ENCODE measurements around the gene PRUNE2. TPM values are rescaled to one million over a fixed set of nuclear protein-coding genes. Genes with fewer than 3 reads are reported as not detected.

Gene PRUNE2
- total and polyA plus RNA-seq, 2 of the 13 experiments (the other 11 are each of a cell fraction or from before 2014, with no cell fraction given): 0.02 TPM; not detected in 1

- Histone ChIP-seq H3K4me2 (ENCODE audit: low read depth, low read length) (no peak overlapping the region), H2AFZ (ENCODE audit: low read length) (no peak overlapping the region), H3K79me2 (ENCODE audit: insufficient read depth, low read length) (no peaks in the 10 kb centered on the region), H3K27ac (ENCODE audit: extremely low read length, insufficient read depth, low read length) (no peak overlapping the region), H3K36me3 (replicated peaks in 1 of 2; ENCODE audit: control insufficient read depth in 1 of 2, insufficient read depth in 2 of 2, low read length in 2 of 2) (no peaks in the 10 kb centered on the region), H3K4me3 (replicated peaks in 1 of 3; ENCODE audit: insufficient read depth in 1 of 3, low read depth in 2 of 3, low read length in 3 of 3) (no peak overlapping the region), H3K9me3 (ENCODE audit: low read length) (no peaks in the 10 kb centered on the region), H3K9ac (ENCODE audit: insufficient read depth, low read depth, low read length) (no peak overlapping the region), H4K20me1 (ENCODE audit: insufficient read depth, low read length) (no peaks in the 10 kb centered on the region), H3K4me1 (ENCODE audit: insufficient read depth, low read length) (no peaks in the 10 kb centered on the region), H3K27me3 (ENCODE audit: control insufficient read depth in 1 of 2, insufficient read depth in 2 of 2, low read length in 2 of 2) (no peaks in the 10 kb centered on the region)
- FAIRE-seq (no peak), DNase-seq (ENCODE audit: low spot score) (no peak), ATAC-seq (no peak)
- WGBS (ENCODE audit: low lambda C conversion rate): 4% methylated on average over 2 of the region's 2 CpGs
- ChIA-PET POLR2A (no interaction called here), CTCF (ENCODE audit: low intra/inter-chr PET ratio, low total read pairs) (no interaction called here)
- BruUV-seq (replicated peaks): no TSS peak
- TF ChIP-seq RARA (CRISPR knock-in tag; IDR thresholded peaks at IDR 0.05): no peak
- TF ChIP-seq THYN1 (CRISPR knock-in tag; IDR thresholded peaks at IDR 0.05; ENCODE audit: borderline replicate concordance, low read depth): no peak
- no peak for TF ChIP-seq KLF15 (CRISPR knock-in tag; IDR thresholded peaks at IDR 0.05; ENCODE audit: borderline replicate concordance)
- TF ChIP-seq SP5 (CRISPR knock-in tag; IDR thresholded peaks at IDR 0.05; ENCODE audit: borderline replicate concordance, low read depth): no peak
- no peak for TF ChIP-seq U2AF2 (IDR thresholded peaks at IDR 0.05; ENCODE audit: low read depth, low read length)
- no peak for TF ChIP-seq ARHGAP35 (CRISPR knock-in tag; IDR thresholded peaks at IDR 0.05; ENCODE audit: borderline replicate concordance)
- no peak for TF ChIP-seq ZNF747 (CRISPR knock-in tag; IDR thresholded peaks at IDR 0.05; ENCODE audit: borderline replicate concordance)
- TF ChIP-seq AKAP8 (CRISPR knock-in tag; IDR thresholded peaks at IDR 0.05): no peak
- TF ChIP-seq ZNF546 (CRISPR knock-in tag; conservative IDR thresholded peaks at IDR 0.05): no peak
- TF ChIP-seq, protein P1, sequence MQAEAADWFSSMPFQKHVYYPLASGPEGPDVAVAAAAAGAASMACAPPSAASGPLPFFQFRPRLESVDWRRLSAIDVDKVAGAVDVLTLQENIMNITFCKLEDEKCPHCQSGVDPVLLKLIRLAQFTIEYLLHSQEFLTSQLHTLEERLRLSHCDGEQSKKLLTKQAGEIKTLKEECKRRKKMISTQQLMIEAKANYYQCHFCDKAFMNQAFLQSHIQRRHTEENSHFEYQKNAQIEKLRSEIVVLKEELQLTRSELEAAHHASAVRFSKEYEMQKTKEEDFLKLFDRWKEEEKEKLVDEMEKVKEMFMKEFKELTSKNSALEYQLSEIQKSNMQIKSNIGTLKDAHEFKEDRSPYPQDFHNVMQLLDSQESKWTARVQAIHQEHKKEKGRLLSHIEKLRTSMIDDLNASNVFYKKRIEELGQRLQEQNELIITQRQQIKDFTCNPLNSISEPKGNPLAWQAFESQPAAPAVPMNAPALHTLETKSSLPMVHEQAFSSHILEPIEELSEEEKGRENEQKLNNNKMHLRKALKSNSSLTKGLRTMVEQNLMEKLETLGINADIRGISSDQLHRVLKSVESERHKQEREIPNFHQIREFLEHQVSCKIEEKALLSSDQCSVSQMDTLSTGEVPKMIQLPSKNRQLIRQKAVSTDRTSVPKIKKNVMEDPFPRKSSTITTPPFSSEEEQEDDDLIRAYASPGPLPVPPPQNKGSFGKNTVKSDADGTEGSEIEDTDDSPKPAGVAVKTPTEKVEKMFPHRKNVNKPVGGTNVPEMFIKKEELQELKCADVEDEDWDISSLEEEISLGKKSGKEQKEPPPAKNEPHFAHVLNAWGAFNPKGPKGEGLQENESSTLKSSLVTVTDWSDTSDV (CRISPR knock-in tag; IDR thresholded peaks at IDR 0.05): no peak
- TF ChIP-seq DR1 (CRISPR knock-in tag; IDR thresholded peaks at IDR 0.05): no peak
- TF ChIP-seq, protein P2, sequence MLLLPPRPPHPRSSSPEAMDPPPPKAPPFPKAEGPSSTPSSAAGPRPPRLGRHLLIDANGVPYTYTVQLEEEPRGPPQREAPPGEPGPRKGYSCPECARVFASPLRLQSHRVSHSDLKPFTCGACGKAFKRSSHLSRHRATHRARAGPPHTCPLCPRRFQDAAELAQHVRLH (CRISPR knock-in tag; IDR thresholded peaks at IDR 0.05; ENCODE audit: borderline replicate concordance, low read depth): no peak
- TF ChIP-seq, protein P3, sequence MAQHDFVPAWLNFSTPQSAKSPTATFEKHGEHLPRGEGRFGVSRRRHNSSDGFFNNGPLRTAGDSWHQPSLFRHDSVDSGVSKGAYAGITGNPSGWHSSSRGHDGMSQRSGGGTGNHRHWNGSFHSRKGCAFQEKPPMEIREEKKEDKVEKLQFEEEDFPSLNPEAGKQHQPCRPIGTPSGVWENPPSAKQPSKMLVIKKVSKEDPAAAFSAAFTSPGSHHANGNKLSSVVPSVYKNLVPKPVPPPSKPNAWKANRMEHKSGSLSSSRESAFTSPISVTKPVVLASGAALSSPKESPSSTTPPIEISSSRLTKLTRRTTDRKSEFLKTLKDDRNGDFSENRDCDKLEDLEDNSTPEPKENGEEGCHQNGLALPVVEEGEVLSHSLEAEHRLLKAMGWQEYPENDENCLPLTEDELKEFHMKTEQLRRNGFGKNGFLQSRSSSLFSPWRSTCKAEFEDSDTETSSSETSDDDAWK (CRISPR knock-in tag; IDR thresholded peaks at IDR 0.05): no peak
- TF ChIP-seq HMGA1 (CRISPR knock-in tag; conservative IDR thresholded peaks at IDR 0.05): no peak
- no peak for TF ChIP-seq IRF2 (CRISPR knock-in tag; IDR thresholded peaks at IDR 0.05)
- no peak for TF ChIP-seq ZNF619 (CRISPR knock-in tag; IDR thresholded peaks at IDR 0.05)
- TF ChIP-seq ARID2 (CRISPR knock-in tag; IDR thresholded peaks at IDR 0.05; ENCODE audit: borderline replicate concordance): no peak
- no peak for TF ChIP-seq GTF2F1 (IDR thresholded peaks at IDR 0.05; ENCODE audit: low read length)
- TF ChIP-seq SMAD9 (CRISPR knock-in tag; IDR thresholded peaks at IDR 0.05): no peak
- intact Hi-C loops (cut with micrococcal nuclease; ENCODE audit: unreplicated experiment) (no loop called here), in situ Hi-C loops (cut with HindIII; ENCODE audit: extremely low pct_ligation_motif_present, low pct_unique_long_range_greater_than_20kb) (no loop called here)
These were observed 26.8 kb upstream of the PRUNE2 start for GRCh38 chr9:76932757-76933156.

Measured in HepG2 (cell line).